Peyer's patch (tissue), 4 donors: ENCODE results near the gene PDE11A.
"Not testable (repeated sequence)": the region's sequence is repeated elsewhere in the genome, so short reads cannot be mapped to it uniquely, and the experiment has no call there.

Source experiments
- CTCF ChIP-seq, 6 experiments: fragments of 450-650 bp in 4 of 6; fragments of 200-600 bp in 2 of 6; sonication (generic) in 1 of 6; IDR thresholded peaks; one replicate each; pipeline ENCODE4 v1.5.1; 2017 to 2019; ENCODE audit warnings: antibody characterized with exemption in 6 of 6, mild to moderate bottlenecking in 3 of 6, moderate library complexity in 1 of 6
- POLR2A ChIP-seq, 2 donors: fragments of 450-650 bp; IDR thresholded peaks; one replicate each; pipeline ENCODE4 v1.5.1; 2017; ENCODE audit warnings: antibody characterized with exemption in 2 of 2, mild to moderate bottlenecking in 2 of 2, moderate library complexity in 2 of 2

- TF ChIP-seq CTCF, POLR2A (IDR thresholded peaks at IDR 0.05): not testable (repeated sequence)
Observed at GRCh38 chr2:178051257-178051656, 21.3 kb downstream of the PDE11A start.
